ENCODE measurements around the gene AGBL4.

- TF ChIP-seq CTCF (IDR thresholded peaks at IDR 0.05 in 8 of 11, conservative IDR thresholded peaks at IDR 0.05 in 3 of 11) (no peak), POLR2AphosphoS5 (IDR thresholded peaks at IDR 0.05) (no peak), POLR2A (IDR thresholded peaks at IDR 0.05) (no peak)
These were observed 1330.0 kb downstream of the AGBL4 start for GRCh38 chr1:48693674-48694320.
